ENCODE results near the gene MAN1A1. TPM values are rescaled to one million over a fixed set of nuclear protein-coding genes. Genes with fewer than 3 reads are reported as not detected.

MAN1A1 gene
- total RNA-seq, 1 donor from 2014 or later: 2.9 TPM

DNA sequence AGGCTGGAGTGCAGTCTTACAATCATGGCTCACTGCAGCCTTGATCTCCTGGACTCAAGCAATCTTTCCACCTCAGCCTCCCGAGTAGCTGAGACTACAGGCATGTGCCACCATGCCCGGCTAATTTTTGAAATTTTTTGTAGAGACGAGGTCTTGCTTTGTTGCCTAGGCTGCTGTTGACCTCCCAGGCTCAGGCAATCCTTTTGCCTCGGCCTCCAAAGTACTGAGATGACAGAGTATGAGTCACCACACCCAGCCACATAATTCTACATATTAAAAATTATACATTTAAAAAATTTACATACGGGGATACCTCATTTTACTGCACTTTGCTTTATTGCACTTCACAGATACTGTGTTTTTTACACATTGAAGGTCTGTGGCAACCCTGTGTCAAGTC, 115.1 kb downstream of the MAN1A1 start:
- FAIRE-seq (no peak), DNase-seq (ENCODE audit: low read depth) (no peak)
- Histone ChIP-seq H3K27me3 (ENCODE audit: control insufficient read depth, insufficient read depth, low read length) (no peaks in the 10 kb centered on the region), H3K4me3 (ENCODE audit: low read depth, low read length) (no peak overlapping the region), H3K36me3 (ENCODE audit: control insufficient read depth, insufficient read depth, low read length) (no peaks in the 10 kb centered on the region)
- TF ChIP-seq, protein P1, sequence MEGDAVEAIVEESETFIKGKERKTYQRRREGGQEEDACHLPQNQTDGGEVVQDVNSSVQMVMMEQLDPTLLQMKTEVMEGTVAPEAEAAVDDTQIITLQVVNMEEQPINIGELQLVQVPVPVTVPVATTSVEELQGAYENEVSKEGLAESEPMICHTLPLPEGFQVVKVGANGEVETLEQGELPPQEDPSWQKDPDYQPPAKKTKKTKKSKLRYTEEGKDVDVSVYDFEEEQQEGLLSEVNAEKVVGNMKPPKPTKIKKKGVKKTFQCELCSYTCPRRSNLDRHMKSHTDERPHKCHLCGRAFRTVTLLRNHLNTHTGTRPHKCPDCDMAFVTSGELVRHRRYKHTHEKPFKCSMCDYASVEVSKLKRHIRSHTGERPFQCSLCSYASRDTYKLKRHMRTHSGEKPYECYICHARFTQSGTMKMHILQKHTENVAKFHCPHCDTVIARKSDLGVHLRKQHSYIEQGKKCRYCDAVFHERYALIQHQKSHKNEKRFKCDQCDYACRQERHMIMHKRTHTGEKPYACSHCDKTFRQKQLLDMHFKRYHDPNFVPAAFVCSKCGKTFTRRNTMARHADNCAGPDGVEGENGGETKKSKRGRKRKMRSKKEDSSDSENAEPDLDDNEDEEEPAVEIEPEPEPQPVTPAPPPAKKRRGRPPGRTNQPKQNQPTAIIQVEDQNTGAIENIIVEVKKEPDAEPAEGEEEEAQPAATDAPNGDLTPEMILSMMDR (IDR thresholded peaks at IDR 0.05; ENCODE audit: insufficient read depth, low read length, severe bottlenecking): no peak

DNA sequence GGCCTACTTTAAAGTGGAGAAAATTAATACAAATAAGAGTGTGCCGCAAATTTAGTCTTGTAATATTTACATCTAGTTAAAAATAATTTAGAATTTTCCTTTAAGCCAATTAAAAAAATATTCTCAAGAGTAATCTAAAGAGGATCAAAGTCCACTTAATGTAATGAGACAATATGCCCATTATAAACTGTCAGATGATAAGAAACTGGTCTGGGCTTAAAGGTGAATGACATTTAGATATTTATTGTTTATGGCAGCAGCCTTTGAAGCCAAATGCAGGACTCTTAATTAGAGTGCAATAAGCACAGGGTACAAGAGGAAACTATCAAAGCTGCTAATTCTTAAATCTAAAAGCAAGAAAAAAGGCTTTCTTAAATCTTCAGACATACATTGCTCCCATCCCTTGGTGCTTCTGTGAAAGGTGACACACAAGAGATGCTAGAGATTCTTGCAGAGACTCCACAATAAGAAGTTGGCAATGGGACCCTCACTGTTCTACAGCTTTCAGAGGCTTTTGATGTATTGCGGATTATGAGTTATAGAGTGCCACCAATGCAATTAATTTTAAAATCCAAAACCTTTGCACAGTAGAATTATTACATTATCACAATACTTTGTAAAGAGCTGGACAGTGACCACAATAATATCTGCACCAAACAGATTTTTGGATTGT, 116.1 kb downstream of the MAN1A1 start:
- TF ChIP-seq, protein P1 (IDR thresholded peaks at IDR 0.05; ENCODE audit: insufficient read depth, low read length, severe bottlenecking): no peak
- FAIRE-seq (no peak), DNase-seq (ENCODE audit: low read depth) (no peak)
- Histone ChIP-seq H3K36me3 (ENCODE audit: control insufficient read depth, insufficient read depth, low read length) (no peaks in the 10 kb centered on the region), H3K4me3 (ENCODE audit: low read depth, low read length) (no peak overlapping the region), H3K27me3 (ENCODE audit: control insufficient read depth, insufficient read depth, low read length) (no peaks in the 10 kb centered on the region)

GRCh38 chr6:119231394-119231793, 118.2 kb downstream of the MAN1A1 start:
- Histone ChIP-seq H3K4me3 (ENCODE audit: low read depth, low read length) (no peak overlapping the region), H3K36me3 (ENCODE audit: control insufficient read depth, insufficient read depth, low read length) (no peaks in the 10 kb centered on the region), H3K27me3 (ENCODE audit: control insufficient read depth, insufficient read depth, low read length) (no peaks in the 10 kb centered on the region)
- DNase-seq (ENCODE audit: low read depth): no peak
- TF ChIP-seq, protein P1 (IDR thresholded peaks at IDR 0.05; ENCODE audit: insufficient read depth, low read length, severe bottlenecking): no peak
- no peak for FAIRE-seq

- Histone ChIP-seq H3K4me3 (ENCODE audit: low read depth, low read length) (no peak overlapping the region), H3K36me3 (ENCODE audit: control insufficient read depth, insufficient read depth, low read length) (no peaks in the 10 kb centered on the region), H3K27me3 (ENCODE audit: control insufficient read depth, insufficient read depth, low read length) (no peaks in the 10 kb centered on the region)
- FAIRE-seq (no peak), DNase-seq (ENCODE audit: low read depth) (no peak)
- TF ChIP-seq, protein P1 (IDR thresholded peaks at IDR 0.05; ENCODE audit: insufficient read depth, low read length, severe bottlenecking): no peak
Observed at GRCh38 chr6:119230160-119230559, 119.4 kb downstream of the MAN1A1 start.

DNA sequence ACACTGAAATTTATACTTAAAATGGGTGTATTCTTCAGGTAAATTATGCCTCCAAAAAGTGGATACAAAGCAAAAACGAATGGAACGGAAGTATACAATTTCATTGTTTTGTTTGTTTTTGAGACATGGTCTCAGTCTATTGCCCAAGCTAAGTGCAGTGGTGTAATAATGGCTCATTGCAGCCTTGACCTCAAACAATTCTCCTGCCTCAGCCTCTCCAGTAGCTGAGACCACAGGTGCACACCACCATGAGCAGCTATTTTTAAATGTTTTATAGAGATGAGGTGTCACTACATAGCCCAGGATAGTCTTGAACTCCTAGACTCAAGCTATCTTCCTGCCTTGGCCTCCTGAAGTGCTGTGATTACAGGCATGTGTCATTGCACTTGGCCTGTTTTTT, 122.2 kb downstream of the MAN1A1 start:
- TF ChIP-seq, protein P1 (IDR thresholded peaks at IDR 0.05; ENCODE audit: insufficient read depth, low read length, severe bottlenecking): no peak
- DNase-seq (ENCODE audit: low read depth): no peak
- no peak for FAIRE-seq
- Histone ChIP-seq H3K27me3 (ENCODE audit: control insufficient read depth, insufficient read depth, low read length) (no peaks in the 10 kb centered on the region), H3K36me3 (ENCODE audit: control insufficient read depth, insufficient read depth, low read length) (no peaks in the 10 kb centered on the region), H3K4me3 (ENCODE audit: low read depth, low read length) (no peak overlapping the region)

DNA sequence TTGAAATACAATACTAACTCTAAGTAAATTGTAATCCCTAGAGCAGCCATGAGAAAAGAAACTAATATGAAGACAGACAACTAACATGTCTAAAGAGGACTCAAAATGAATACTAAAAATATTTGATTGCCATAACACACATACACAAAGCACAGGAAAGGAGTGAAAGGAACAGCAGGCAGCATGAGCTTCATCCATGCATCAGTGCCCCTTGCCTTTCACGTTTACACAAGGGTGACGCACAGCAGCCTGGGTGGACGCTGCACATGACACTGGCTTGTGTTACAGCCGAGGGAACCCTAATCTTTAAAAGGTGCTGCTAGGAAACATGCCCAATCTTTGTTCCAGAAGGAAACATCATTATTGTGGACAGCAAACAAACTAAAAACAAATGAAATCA, 123.5 kb downstream of the MAN1A1 start:
- DNase-seq (ENCODE audit: low read depth): no peak
- no peak for FAIRE-seq
- Histone ChIP-seq H3K27me3 (ENCODE audit: control insufficient read depth, insufficient read depth, low read length) (no peaks in the 10 kb centered on the region), H3K36me3 (ENCODE audit: control insufficient read depth, insufficient read depth, low read length) (no peaks in the 10 kb centered on the region), H3K4me3 (ENCODE audit: low read depth, low read length) (no peak overlapping the region)
- TF ChIP-seq, protein P1 (IDR thresholded peaks at IDR 0.05; ENCODE audit: insufficient read depth, low read length, severe bottlenecking): no peak

All from bronchial epithelial cell (primary cell).